ENCODE results near the gene KDM1A. TPM values are rescaled to one million over a fixed set of nuclear protein-coding genes. Genes with fewer than 3 reads are reported as not detected.

Gene KDM1A
- polyA plus RNA-seq, 6 donors from 2014 or later, result 33.9 to 45.8 (median 41.3) TPM

DNA sequence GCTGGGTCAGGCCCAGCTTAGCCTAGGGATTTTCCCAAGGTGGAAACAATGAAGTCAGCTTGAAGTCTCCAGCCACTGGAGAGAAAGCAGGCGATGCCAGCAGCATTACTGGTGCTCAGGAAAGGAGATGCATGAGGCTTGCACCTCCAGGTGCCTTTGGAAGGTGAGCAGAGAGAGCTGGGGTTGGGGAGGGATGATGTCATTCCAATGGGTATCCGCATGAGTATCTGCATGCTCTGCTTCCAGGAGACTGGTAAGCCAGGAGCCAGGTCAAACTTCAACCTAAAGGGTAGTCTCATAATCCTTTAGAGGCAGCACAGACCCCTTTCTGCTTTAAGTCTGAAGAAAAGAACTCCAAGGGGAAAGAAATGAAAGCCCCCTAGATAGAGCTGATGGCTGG lies 68.8 kb downstream of the KDM1A start:
- peaks cover 2 to 43% of the 10 kb centered on the region in 2 donors for H3K36me3 Mint-ChIP-seq
- no peaks in the 10 kb centered on the region for H3K4me1 Mint-ChIP-seq
- no peak for DNase-seq
- H3K27ac Mint-ChIP-seq, result peak overlapping the region in 1 of 6 donors; percentile 26
- no peak for ATAC-seq (ENCODE audit: low read depth in 2 of 2)
- H3K9me3 Mint-ChIP-seq, result no peaks in the 10 kb centered on the region
- H3K4me3 Mint-ChIP-seq, result no peak overlapping the region
- H3K27me3 Mint-ChIP-seq, result no peaks in the 10 kb centered on the region

DNA sequence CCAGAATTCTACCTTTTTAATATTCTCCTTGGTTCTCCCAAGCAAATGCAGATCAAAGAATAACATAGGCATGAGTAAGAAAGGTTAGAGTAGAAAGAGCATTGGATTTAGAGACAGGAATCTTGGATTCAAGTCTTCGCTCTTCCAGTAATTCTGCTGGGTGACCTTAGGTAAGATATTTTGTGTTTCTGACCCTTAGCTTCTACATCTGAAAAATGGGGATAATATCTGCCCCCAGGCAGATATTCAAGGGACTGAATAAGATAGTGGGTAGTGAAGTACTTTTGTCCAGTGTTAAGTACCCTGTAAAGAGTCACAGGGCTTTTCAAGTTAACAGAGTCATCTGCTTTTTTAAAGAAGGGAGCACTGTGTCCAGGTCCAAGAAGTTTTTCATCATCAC lies 70.8 kb downstream of the KDM1A start:
- Mint-ChIP-seq H3K27me3 (no peaks in the 10 kb centered on the region), H3K4me1 (no peaks in the 10 kb centered on the region), H3K9me3 (no peaks in the 10 kb centered on the region), H3K27ac (peak overlapping the region in 3 of 6 donors; percentile 6 to 47 (median 14)), H3K4me3 (no peak overlapping the region), H3K36me3 (peaks cover 13 to 47% of the 10 kb centered on the region in 2 donors)
- ATAC-seq (ENCODE audit: low read depth in 2 of 2) (no peak), DNase-seq (no peak)

DNA sequence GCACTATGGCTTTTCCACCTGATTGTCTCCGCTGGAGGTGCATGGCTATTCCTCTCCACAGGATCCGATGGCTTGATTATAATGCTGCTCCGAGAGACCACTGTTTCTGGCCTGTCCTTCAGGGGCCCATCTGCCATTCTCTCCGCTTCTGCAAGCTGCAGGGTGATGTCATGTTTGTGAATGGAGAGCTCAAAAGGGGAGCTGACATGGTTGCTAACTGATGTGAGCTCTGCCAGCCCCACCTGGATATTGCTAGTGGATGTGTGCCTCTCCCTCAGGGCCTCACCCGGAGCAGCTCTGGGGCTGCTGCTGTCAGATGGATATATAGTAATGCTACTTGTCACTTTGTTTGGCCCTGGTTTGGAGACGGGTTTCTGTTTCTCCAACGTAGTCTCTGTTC lies 72.3 kb downstream of the KDM1A start:
- no peaks in the 10 kb centered on the region for H3K4me1 Mint-ChIP-seq
- DNase-seq, result no peak
- ATAC-seq (ENCODE audit: low read depth in 2 of 2), result no peak
- H3K27me3 Mint-ChIP-seq, result no peaks in the 10 kb centered on the region
- H3K36me3 Mint-ChIP-seq, result peaks cover 18 to 38% of the 10 kb centered on the region in 2 donors
- H3K27ac Mint-ChIP-seq, result peak overlapping the region in 1 of 6 donors; percentile 44
- no peaks in the 10 kb centered on the region for H3K9me3 Mint-ChIP-seq
- no peak overlapping the region for H3K4me3 Mint-ChIP-seq

DNA sequence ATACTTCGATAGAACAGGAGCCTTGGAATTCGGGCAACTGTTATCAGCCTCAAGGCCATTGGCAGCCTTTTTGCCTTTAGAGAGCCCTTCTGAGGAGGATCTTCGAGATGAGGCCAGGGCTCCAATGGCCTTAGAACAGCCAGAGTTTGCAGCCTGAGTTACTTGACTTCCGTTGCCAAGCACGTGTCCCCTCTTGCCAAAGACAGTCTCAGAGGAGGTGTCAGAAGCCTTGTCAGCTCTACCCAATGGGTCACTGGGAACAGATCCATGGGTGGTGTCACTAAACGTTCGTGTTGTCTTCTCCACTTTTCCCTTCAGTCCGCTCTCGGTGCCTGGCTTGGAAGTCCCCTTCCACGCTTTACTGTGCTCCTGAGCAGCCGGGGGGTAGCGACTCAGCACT lies 73.2 kb downstream of the KDM1A start:
- H3K36me3 Mint-ChIP-seq, result peaks cover 18 to 33% of the 10 kb centered on the region in 2 donors
- H3K4me1 Mint-ChIP-seq, result no peaks in the 10 kb centered on the region
- ATAC-seq (ENCODE audit: low read depth in 2 of 2) (no peak), DNase-seq (no peak)
- H3K27ac Mint-ChIP-seq, result no peak overlapping the region
- H3K9me3 Mint-ChIP-seq, result no peaks in the 10 kb centered on the region
- H3K4me3 Mint-ChIP-seq, result no peak overlapping the region
- no peaks in the 10 kb centered on the region for H3K27me3 Mint-ChIP-seq

DNA sequence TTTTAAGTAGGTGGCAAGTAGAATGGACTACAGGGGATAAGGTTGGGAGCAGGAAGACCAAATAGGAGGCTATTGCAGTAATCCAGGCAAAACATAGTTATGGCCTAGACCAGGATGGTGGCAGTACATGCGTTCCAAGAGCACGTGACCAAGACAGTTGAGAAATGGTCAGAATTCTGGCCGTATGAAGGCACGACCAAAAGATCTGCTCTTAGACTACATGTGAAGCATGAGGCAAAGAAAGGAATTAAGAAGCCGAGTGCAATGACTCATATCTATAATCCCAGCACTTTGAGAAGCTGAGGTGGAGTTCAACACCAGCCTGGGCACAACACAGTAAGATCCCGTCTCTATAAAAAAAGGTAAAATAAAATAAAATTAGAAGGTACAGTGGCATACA lies 78.0 kb downstream of the KDM1A start:
- Mint-ChIP-seq H3K27ac (no peak overlapping the region), H3K36me3 (peaks cover 16 to 18% of the 10 kb centered on the region in 2 donors), H3K27me3 (no peaks in the 10 kb centered on the region), H3K4me1 (peaks cover 0 to 22% (median 6%) of the 10 kb centered on the region in 3 donors), H3K9me3 (no peaks in the 10 kb centered on the region), H3K4me3 (no peak overlapping the region)
- no peak for ATAC-seq (ENCODE audit: low read depth in 2 of 2)
- no peak for DNase-seq

DNA sequence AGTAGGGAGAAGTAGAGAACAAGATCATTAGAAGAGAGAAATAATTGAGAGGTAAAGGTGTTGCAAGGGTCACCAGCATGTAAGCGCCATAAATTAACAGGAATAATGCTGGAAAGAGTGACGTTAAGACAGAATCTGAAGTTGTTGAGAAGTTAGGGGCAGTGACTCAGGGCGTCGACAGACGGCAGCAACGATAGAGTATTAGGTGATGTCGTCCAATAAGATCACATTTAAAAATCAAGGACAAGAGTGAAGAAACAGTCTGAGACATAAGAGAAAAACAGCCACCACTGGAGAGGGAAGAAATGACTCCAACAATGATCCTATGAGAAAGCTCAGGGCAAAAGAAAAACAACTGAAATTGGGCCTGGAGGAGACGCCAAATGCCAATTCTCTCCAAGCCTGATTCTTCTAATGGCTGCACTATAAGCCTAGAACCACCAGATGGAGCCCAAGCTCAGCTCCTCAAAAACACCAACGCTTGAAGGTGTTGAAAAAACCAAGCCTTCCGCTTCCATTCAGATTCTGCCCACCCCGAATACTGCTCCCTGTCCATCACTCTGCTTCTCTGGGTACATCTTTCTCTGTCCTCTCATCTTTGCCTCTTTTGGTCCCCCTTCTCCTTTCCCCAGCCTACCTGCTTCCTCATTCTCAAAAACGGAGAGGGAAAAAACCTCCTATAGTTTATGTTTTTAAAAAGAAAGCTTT lies 79.3 kb downstream of the KDM1A start:
- Mint-ChIP-seq H3K27me3 (no peaks in the 10 kb centered on the region), H3K27ac (peak overlapping the region in 1 of 6 donors; percentile 31), H3K9me3 (no peaks in the 10 kb centered on the region), H3K4me3 (no peak overlapping the region), H3K36me3 (peaks cover 6 to 10% of the 10 kb centered on the region in 2 donors), H3K4me1 (peaks cover 7 to 33% (median 14%) of the 10 kb centered on the region in 3 donors)
- peak; percentile 45 for DNase-seq
- peak; percentile 41 to 60 for ATAC-seq (ENCODE audit: low read depth in 2 of 2)

DNA sequence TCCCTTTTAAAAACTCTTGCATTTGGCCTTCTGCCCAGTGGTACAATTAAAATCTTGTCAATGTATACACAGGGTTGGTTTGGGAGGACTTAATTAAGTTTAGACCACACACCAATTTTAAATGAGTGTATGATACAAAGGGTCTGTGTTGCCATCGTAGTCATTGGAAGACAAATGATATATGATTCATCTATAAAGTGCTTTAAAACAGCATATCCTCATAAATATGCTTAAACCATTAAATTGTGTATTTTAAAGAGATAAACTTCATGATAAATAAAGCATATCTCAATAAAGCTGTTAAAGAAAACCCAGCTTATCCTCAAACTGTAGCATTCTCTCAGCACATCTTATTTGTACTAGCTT lies 79.9 kb downstream of the KDM1A start:
- DNase-seq, result no peak
- H3K36me3 Mint-ChIP-seq, result peaks cover under 1 to 5% of the 10 kb centered on the region in 2 donors
- no peaks in the 10 kb centered on the region for H3K27me3 Mint-ChIP-seq
- no peak for ATAC-seq (ENCODE audit: low read depth in 2 of 2)
- H3K4me3 Mint-ChIP-seq, result no peak overlapping the region
- peak overlapping the region in 1 of 6 donors; percentile 31 for H3K27ac Mint-ChIP-seq
- peaks cover 7 to 34% (median 14%) of the 10 kb centered on the region in 3 donors for H3K4me1 Mint-ChIP-seq
- H3K9me3 Mint-ChIP-seq, result no peaks in the 10 kb centered on the region

DNA sequence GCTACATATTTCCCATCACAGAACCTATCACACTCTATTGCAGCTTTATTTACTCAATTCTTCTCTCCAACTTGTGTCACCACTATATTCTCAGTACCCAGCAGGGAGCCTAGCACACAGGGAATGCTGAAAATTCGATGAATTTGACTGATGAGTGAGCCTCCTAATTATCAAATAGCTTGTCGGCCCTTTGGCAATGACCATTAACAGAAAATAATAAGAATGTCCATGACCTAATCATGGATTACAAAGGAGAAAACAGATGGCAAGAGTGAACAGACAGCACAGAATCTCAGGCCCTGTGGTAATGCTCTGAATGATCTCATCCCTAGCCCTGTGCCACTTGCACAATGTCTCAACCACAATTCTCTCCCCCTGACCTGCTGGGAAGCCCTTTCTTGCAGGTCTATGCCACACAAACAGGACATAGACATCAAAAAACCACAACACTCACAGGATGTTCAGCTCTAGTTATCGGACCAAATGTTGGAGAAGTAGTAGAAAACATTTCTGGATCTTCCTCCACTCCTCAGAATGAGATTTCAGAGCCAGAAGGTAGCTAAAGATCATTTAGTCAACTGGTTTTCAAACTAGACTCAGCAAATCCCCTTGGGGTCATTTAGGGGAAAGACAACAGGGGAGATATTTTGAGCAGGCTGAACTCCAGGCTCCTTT lies 80.9 kb downstream of the KDM1A start:
- DNase-seq (no peak), ATAC-seq (ENCODE audit: low read depth in 2 of 2) (no peak)
- Mint-ChIP-seq H3K27ac (no peak overlapping the region), H3K4me3 (no peak overlapping the region), H3K36me3 (peaks cover 0 to 5% of the 10 kb centered on the region in 2 donors), H3K27me3 (no peaks in the 10 kb centered on the region), H3K9me3 (no peaks in the 10 kb centered on the region), H3K4me1 (peaks cover 7 to 34% (median 14%) of the 10 kb centered on the region in 3 donors)

DNA sequence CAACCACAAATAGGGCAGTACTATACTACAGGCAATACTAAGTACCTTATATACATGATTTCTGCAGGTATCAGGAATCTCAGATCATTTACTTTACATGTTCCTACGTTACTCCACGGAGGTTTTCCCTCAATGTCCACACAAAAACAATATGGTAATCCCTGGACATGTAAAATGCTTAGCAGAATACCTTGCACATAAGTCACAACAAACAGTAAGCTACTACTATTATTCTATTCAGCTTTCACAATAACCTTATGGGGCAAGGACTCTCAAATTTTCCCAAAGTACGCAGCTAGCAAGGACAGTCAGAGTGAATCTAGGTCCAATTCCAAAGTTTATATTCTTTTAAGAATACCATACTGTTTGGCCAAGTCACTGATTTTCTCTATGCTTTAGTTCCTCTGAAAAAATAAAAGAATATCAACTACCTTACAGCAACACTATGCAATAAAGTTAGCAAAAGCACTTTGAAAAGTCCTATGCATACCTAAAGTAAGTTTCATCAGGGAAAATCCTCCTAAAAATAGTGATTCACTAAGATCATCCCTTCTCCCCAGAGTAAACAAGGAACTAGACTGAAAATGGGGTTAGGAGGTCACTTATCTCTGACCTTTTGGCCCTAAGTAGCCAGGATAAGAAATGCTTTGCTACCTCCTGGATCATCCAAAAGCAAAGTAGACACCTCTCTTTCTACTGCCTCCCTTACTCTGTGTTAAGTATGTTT lies 82.0 kb downstream of the KDM1A start:
- Mint-ChIP-seq H3K9me3 (no peaks in the 10 kb centered on the region), H3K27me3 (no peaks in the 10 kb centered on the region), H3K36me3 (no peaks in the 10 kb centered on the region), H3K4me1 (peaks cover 7 to 34% (median 14%) of the 10 kb centered on the region in 3 donors), H3K4me3 (no peak overlapping the region), H3K27ac (no peak overlapping the region)
- no peak for DNase-seq
- ATAC-seq (ENCODE audit: low read depth in 2 of 2), result no peak

DNA sequence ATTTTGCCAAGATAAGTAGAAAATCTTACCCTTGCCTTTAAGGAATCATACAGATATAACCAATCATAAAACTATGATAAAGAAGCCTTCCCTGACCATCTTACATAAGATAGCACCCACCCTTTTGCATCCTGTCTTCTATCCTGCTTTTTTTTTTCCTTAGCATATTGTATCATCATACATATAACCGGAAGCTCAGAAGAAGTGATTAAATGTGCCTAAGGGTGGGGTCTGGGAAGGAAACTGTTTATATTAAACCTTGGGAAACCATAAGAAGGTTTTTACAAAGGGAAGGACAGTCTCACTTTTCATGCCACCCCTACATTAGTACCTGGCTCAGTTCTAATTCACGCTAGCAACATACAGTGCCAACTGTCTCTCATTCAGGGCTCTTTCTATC lies 82.6 kb downstream of the KDM1A start:
- H3K9me3 Mint-ChIP-seq, result no peaks in the 10 kb centered on the region
- H3K27ac Mint-ChIP-seq, result peak overlapping the region in 1 of 6 donors; percentile 8
- no peak overlapping the region for H3K4me3 Mint-ChIP-seq
- peaks cover 3 to 4% of the 10 kb centered on the region in 2 donors for H3K36me3 Mint-ChIP-seq
- peaks cover 7 to 34% (median 14%) of the 10 kb centered on the region in 3 donors for H3K4me1 Mint-ChIP-seq
- ATAC-seq (ENCODE audit: low read depth in 2 of 2) (no peak), DNase-seq (no peak)
- no peaks in the 10 kb centered on the region for H3K27me3 Mint-ChIP-seq

DNA sequence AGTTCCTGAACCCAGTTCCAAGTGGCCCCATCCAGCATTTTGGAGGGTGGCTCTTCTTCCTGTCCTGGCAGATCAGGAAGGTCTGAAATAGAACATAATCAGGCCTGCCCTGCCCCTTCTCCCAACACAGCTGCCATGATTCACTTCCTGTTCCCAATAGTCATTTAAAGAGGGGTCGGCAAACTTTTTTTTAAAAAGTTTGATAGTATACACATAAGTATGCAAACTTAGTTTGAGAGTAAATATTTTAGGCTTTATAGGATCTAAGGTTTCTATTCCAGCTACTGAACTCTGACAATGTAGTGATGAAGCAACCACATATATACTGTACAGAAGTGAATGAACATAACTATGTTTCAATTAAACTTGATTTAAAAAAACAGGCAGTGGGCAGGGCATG lies 83.0 kb downstream of the KDM1A start:
- no peaks in the 10 kb centered on the region for H3K27me3 Mint-ChIP-seq
- no peaks in the 10 kb centered on the region for H3K9me3 Mint-ChIP-seq
- H3K36me3 Mint-ChIP-seq, result peaks cover 6 to 7% of the 10 kb centered on the region in 2 donors
- peaks cover 7 to 34% (median 14%) of the 10 kb centered on the region in 3 donors for H3K4me1 Mint-ChIP-seq
- peak overlapping the region in 2 of 6 donors; percentile 8 to 49 for H3K27ac Mint-ChIP-seq
- DNase-seq (no peak), ATAC-seq (ENCODE audit: low read depth in 2 of 2) (no peak)
- no peak overlapping the region for H3K4me3 Mint-ChIP-seq

DNA sequence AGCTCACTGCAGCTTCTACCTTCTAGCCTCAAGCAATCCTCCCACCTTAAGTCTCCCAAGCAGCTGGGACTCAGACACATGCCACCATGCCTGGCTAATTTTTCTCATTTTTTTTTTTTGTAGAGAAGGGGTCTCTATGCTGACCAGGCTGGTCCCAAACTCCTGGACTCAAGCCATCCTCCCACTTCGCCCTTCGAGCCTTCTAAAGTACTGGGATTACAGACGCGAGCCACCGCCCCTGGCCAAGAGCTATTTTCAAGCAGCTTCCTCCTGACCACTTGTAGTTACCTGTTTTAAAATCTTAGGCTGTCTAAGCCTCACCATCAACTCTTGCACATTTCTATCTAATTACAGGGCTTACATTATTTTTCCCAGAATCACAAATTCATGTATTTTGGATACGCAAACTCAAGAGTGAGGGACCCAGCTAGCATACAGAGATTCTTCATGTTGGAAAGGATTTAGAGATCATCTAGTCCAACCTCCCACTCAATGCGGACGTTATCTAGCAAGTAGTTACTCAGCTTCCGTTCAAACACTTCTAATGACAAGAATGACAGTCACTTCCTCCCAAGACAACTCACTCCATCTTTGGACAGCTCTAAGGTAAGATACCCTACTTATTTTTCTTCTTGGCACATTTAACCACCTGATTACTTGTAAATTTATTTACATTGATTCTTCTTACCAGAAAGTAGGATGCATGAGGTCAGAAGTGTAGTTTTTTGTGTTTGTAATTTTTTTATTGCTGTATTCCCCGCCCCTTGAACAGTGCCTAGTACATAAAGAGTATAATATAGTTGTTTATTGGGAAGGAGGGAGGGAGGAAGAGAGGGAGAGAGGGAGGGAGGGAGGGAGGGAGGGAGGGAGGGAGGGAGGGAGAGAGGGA lies 84.0 kb downstream of the KDM1A start:
- no peaks in the 10 kb centered on the region for H3K27me3 Mint-ChIP-seq
- peaks cover 6 to 8% of the 10 kb centered on the region in 2 donors for H3K36me3 Mint-ChIP-seq
- ATAC-seq (ENCODE audit: low read depth in 2 of 2) (peak; percentile 44 to 59), DNase-seq (no peak)
- H3K27ac Mint-ChIP-seq, result peak overlapping the region in 4 of 6 donors; percentile 10 to 80 (median 60)
- H3K4me3 Mint-ChIP-seq, result no peak overlapping the region
- no peaks in the 10 kb centered on the region for H3K9me3 Mint-ChIP-seq
- peaks cover 7 to 34% (median 14%) of the 10 kb centered on the region in 3 donors for H3K4me1 Mint-ChIP-seq
